ENCODE results near the gene ADARB1.
"Not testable (repeated sequence)": the region's sequence is repeated elsewhere in the genome, so short reads cannot be mapped to it uniquely, and the experiment has no call there.

The ADARB1 gene

GRCh38 chr21:45074048-45074817 lies at the start of gene ADARB1:
Gene ADARB1 (plus strand): TSS chr21:45074580. CDS start chr21:45171657, 97,077 bp downstream.
- DNase-seq (ENCODE audit: low read depth) = peak; percentile 55

GRCh38 chr21:45026066-45026745 lies 48.2 kb upstream of the ADARB1 start:
- DNase-seq (ENCODE audit: low read depth) = no peak

GRCh38 chr21:45026826-45027225 lies 47.6 kb upstream of the ADARB1 start:
- DNase-seq (ENCODE audit: low read depth) = no peak

- DNase-seq (ENCODE audit: low read depth) = no peak
Observed at GRCh38 chr21:45027241-45028196, 46.9 kb upstream of the ADARB1 start.

GRCh38 chr21:45028645-45029044 lies 45.7 kb upstream of the ADARB1 start:
- DNase-seq (ENCODE audit: low read depth) = not testable (repeated sequence)

- no peak for DNase-seq (ENCODE audit: low read depth)
Observed at GRCh38 chr21:45029298-45029947, 45.0 kb upstream of the ADARB1 start.

- no peak for DNase-seq (ENCODE audit: low read depth)
Observed at GRCh38 chr21:45029948-45030681, 44.3 kb upstream of the ADARB1 start.

GRCh38 chr21:45030682-45031570 lies 43.5 kb upstream of the ADARB1 start:
- no peak for DNase-seq (ENCODE audit: low read depth)

GRCh38 chr21:45031571-45032191 lies 42.7 kb upstream of the ADARB1 start:
- DNase-seq (ENCODE audit: low read depth) = no peak

- DNase-seq (ENCODE audit: low read depth) = no peak
Observed at GRCh38 chr21:45032332-45032731, 42.0 kb upstream of the ADARB1 start.

GRCh38 chr21:45032977-45033710 lies 41.2 kb upstream of the ADARB1 start:
- no peak for DNase-seq (ENCODE audit: low read depth)

GRCh38 chr21:45033791-45034555 lies 40.4 kb upstream of the ADARB1 start:
- DNase-seq (ENCODE audit: low read depth) = no peak

- no peak for DNase-seq (ENCODE audit: low read depth)
Observed at GRCh38 chr21:45034556-45035476, 39.6 kb upstream of the ADARB1 start.

- DNase-seq (ENCODE audit: low read depth) = no peak
Observed at GRCh38 chr21:45035477-45035848, 38.9 kb upstream of the ADARB1 start.

GRCh38 chr21:45036630-45037029 lies 37.8 kb upstream of the ADARB1 start:
- DNase-seq (ENCODE audit: low read depth) = no peak

GRCh38 chr21:45037986-45038385 lies 36.4 kb upstream of the ADARB1 start:
- DNase-seq (ENCODE audit: low read depth) = no peak
